GM12878 (cell line): Measurements from ENCODE around the gene STEAP4. TPM values are rescaled to one million over a fixed set of nuclear protein-coding genes. Genes with fewer than 3 reads are reported as not detected.

Source experiments
- ATAC-seq: fragments of 200-7000 bp; cut with Tn5 transposase; 3 replicates; pipeline ENCODE4 v1.9.1; 2020; ENCODE audit warnings: mild to moderate bottlenecking, moderate library complexity
- BruUV-seq: library from RNA; stranded (reverse); fragments of 400-500 nt; replicated peaks from 2 replicates; lab custom pipeline; 2021; lab: Mats Ljungman, UMichigan
- CTCF ChIA-PET: fragments of 300-600 bp; sonication (Branson Sonifier 250); formaldehyde crosslinking; extraction: SDS; loops from one replicate; lab custom pipeline; 2021; ENCODE audit warnings: inconsistent platforms; lab: Yijun Ruan, JAX
- POLR2A ChIA-PET: fragments of 350-600 bp; formaldehyde crosslinking; extraction: SDS; loops from one replicate; lab custom pipeline; 2021; ENCODE audit warnings: inconsistent platforms; lab: Charles Lee
- RAD21 ChIA-PET: fragments of 300-600 bp; sonication (Branson Sonifier 250); formaldehyde crosslinking; loops from one replicate; lab custom pipeline; 2023; ENCODE audit warnings: antibody characterized with exemption; ENCODE audit not compliant: unreplicated experiment; lab: Charles Lee
- SMC1A ChIA-PET: fragments of 300-600 bp; sonication (Branson Sonifier 250); formaldehyde crosslinking; loops from one replicate; lab custom pipeline; 2023; ENCODE audit not compliant: unreplicated experiment, uncharacterized antibody; lab: Charles Lee
- DNase-seq: peaks from one replicate; pipeline ENCODE4 v3.0.0-alpha.2; 2011; ENCODE audit warnings: low read depth, low spot score
- FAIRE-seq: peaks from 3 replicates; lab custom pipeline; 2011; peaks lifted over from hg19 to GRCh38; lab: Jason Lieb, UNC
- H2AFZ ChIP-seq: 2 replicates; pipeline ENCODE4 v1.6.0; 2011; ENCODE audit warnings: low read depth, low read length, control low read depth; ENCODE audit not compliant: control insufficient read depth
- H3K27ac ChIP-seq: 2 replicates; pipeline ENCODE4 v1.5.1; 2011; ENCODE audit warnings: control low read depth; ENCODE audit not compliant: control insufficient read depth, insufficient read depth
- H3K27me3 ChIP-seq, 2 experiments: replicated peaks in 1 of 2; 2 replicates each; pipeline versions ENCODE4 v1.6.0 to v1.6.1; 2011; ENCODE audit warnings: low read length in 1 of 2; ENCODE audit not compliant: control insufficient read depth in 2 of 2, insufficient read depth in 2 of 2
- H3K36me3 ChIP-seq, 2 experiments: 2 replicates each; pipeline ENCODE4 v1.5.1; 2011; ENCODE audit warnings: low read length in 1 of 2; ENCODE audit not compliant: control insufficient read depth in 2 of 2, insufficient read depth in 2 of 2
- H3K4me1 ChIP-seq: 2 replicates; pipeline ENCODE4 v1.6.1; 2011; ENCODE audit warnings: mild to moderate bottlenecking, low read length, moderate library complexity, mixed read lengths; ENCODE audit not compliant: control insufficient read depth, insufficient read depth
- H3K4me2 ChIP-seq: 2 replicates; pipeline ENCODE4 v1.6.0; 2011; ENCODE audit warnings: control low read depth; ENCODE audit not compliant: control insufficient read depth, insufficient read depth
- H3K4me3 ChIP-seq: fragments of 200-600 bp; sonication (generic); 2 replicates; pipeline ENCODE4 v1.5.1; 2016
- H3K79me2 ChIP-seq: 2 replicates; pipeline ENCODE4 v1.6.0; 2011; ENCODE audit warnings: low read length; ENCODE audit not compliant: control insufficient read depth, insufficient read depth
- H3K9ac ChIP-seq: 2 replicates; pipeline ENCODE4 v1.8.0; 2011; ENCODE audit warnings: low read length, control low read depth, mixed read lengths; ENCODE audit not compliant: control insufficient read depth, insufficient read depth
- H3K9me3 ChIP-seq: replicated peaks from 3 replicates; pipeline ENCODE4 v1.5.1; 2011; ENCODE audit warnings: mild to moderate bottlenecking, low read length; ENCODE audit not compliant: control insufficient read depth, insufficient read depth
- H4K20me1 ChIP-seq: 2 replicates; pipeline ENCODE4 v1.6.0; 2011; ENCODE audit not compliant: control insufficient read depth, insufficient read depth
- ATF7 ChIP-seq: fragments of 450-650 bp; IDR thresholded peaks from 2 replicates; pipeline ENCODE4 v1.6.1; 2016; ENCODE audit warnings: low read depth, mild to moderate bottlenecking
- MTA2 ChIP-seq: fragments of 450-650 bp; IDR thresholded peaks from 2 replicates; pipeline ENCODE4 v1.6.1; 2016; ENCODE audit warnings: low read depth, mild to moderate bottlenecking, moderate library complexity
- NR2F1 ChIP-seq: fragments of 450-650 bp; conservative IDR thresholded peaks from 2 replicates; pipeline ENCODE4 v1.6.1; 2017; ENCODE audit warnings: mild to moderate bottlenecking
- SIX5 ChIP-seq: IDR thresholded peaks from 2 replicates; pipeline ENCODE4 v1.6.1; 2011; ENCODE audit warnings: mild to moderate bottlenecking, low read depth, low read length, moderate library complexity; ENCODE audit not compliant: severe bottlenecking
- YY1 ChIP-seq: IDR thresholded peaks from 2 replicates; pipeline ENCODE4 v1.6.1; 2011; ENCODE audit warnings: low read depth, mild to moderate bottlenecking, low read length
- WGBS: methylation state at CpG from one replicate; pipeline ENCODE4 v1.1.6; 2016; ENCODE audit warnings: low lambda C conversion rate; ENCODE audit not compliant: insufficient replicate concordance, insufficient coverage; ENCODE audit errors: missing lambda C conversion rate; 5-methylcytosine and 5-hydroxymethylcytosine counted together
- in situ Hi-C: fragments of 300-500 bp; cut with MboI; formaldehyde crosslinking; loops from 9 replicates; pipeline ENCODE4 v1.14.3; 2018; ENCODE audit warnings: mixed read lengths
- intact Hi-C: fragments of 100-400 bp; cut with micrococcal nuclease; formaldehyde crosslinking; loops from one replicate; pipeline ENCODE4 v1.14.2; 2022; ENCODE audit not compliant: unreplicated experiment
- polyA plus RNA-seq, 11 experiments: library from polyadenylated mRNA; depleted of rRNA in 4 of 11; unstranded in 6 of 11; stranded (reverse) in 5 of 11; fragments of >200 nt; fragmentation: Nextera tagmentation in 4 of 11; fragmentation: Illumina TruSeq in 1 of 11; extraction: Ambion mirVana in 4 of 11; extraction: Trizol in 1 of 11; gene quantifications; 1 replicate in 1 of 11; 2 replicates in 10 of 11; pipeline versions ENCODE4 v1.2.1 to v1.2.3, GENCODE V29; 2011 to 2016; ENCODE audit warnings: inconsistent platforms in 2 of 11, missing spikeins in 2 of 11, low read depth in 1 of 11
- total RNA-seq, 4 experiments: library from RNA; depleted of rRNA in 3 of 4; stranded (reverse); fragments of >200 nt in 3 of 4; fragmentation: Illumina TruSeq in 1 of 4; extraction: Trizol in 1 of 4; gene quantifications; 2 replicates each; pipeline versions ENCODE4 v1.2.1 to v1.2.3, GENCODE V29; 2013 to 2021
- TF ChIP-seq, protein P1 (sequence below): fragments of 450-650 bp; IDR thresholded peaks from 2 replicates; pipeline ENCODE4 v1.6.1; 2017; ENCODE audit warnings: mild to moderate bottlenecking

STEAP4 gene
- total and polyA plus RNA-seq, 10 of the 15 experiments (the other 5 are each of a cell fraction or from before 2014, with no cell fraction given): 0.13 TPM; not detected in 9

DNA sequence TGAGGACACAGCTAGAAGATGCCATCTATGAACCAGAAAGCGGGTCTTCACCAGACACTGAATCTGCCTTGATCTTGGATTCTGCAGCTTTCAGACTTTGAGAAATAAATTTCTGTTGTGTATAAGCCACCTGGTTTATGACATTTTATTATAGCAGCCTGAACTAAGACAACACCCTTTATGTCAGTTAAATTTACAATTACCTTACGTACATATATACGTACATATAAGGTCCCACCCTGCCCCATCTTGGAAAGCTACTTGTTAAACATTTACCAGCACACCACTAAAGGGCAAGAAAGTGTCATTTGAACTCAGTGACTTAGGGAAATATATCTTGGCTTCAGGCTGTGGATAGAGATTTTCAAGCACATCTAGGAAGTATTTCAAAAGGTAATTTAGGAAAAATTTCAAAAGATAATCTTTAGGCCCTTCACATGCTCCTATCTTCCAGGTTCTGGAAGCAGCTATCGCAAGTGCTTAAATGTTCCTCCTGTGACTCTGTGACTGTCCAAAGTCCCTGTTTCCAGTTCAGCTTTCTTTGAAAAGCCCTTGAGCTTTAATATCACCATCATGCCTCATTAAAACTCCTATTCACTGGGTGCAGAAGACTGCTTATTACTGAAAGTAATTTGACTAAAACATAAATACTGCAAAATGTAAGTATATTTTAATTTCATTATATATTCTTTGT lies 77.2 kb downstream of the STEAP4 start (continued):
- TF ChIP-seq, protein P1, sequence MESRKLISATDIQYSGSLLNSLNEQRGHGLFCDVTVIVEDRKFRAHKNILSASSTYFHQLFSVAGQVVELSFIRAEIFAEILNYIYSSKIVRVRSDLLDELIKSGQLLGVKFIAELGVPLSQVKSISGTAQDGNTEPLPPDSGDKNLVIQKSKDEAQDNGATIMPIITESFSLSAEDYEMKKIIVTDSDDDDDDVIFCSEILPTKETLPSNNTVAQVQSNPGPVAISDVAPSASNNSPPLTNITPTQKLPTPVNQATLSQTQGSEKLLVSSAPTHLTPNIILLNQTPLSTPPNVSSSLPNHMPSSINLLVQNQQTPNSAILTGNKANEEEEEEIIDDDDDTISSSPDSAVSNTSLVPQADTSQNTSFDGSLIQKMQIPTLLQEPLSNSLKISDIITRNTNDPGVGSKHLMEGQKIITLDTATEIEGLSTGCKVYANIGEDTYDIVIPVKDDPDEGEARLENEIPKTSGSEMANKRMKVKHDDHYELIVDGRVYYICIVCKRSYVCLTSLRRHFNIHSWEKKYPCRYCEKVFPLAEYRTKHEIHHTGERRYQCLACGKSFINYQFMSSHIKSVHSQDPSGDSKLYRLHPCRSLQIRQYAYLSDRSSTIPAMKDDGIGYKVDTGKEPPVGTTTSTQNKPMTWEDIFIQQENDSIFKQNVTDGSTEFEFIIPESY: no peak
- no peak for TF ChIP-seq ATF7
- TF ChIP-seq SIX5: no peak
- no peak for TF ChIP-seq YY1

DNA sequence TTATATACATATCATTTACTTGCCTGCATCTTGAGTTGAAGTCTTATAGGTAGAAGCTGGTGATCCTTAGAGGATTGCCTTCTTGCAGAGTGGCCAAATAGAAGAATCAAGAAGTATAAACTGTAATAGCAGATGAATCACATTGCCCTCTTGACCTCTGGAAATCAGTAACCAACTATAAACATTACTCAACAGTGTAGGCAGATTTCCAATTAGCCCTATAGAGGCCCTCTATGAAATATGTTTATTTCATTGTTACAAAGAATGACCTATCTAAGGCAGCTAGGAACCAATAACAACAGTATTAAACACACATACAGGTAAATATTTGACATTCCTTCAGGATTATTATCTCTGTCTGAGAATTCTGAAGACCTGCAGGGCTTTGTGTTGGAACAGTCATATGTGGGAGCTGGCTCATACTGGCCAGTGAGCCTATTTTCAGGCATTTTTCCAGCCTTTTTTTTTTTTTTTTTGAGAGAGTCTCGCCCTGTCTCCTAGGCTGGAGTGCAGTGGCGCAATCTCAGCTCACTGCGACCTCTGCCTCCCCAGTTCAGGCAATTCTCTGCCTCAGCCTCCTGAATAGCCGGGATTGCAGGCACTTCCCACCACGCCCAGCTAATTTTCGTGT lies 79.7 kb downstream of the STEAP4 start:
- WGBS: 38% methylated on average over 6 of the region's 6 CpGs
- Histone ChIP-seq H3K4me2 (no peak overlapping the region), H3K4me1 (no peaks in the 10 kb centered on the region), H4K20me1 (no peaks in the 10 kb centered on the region), H3K27ac (no peak overlapping the region), H3K9me3 (no peaks in the 10 kb centered on the region; the same call in 2 of the 3 replicates), H3K36me3 (no peaks in the 10 kb centered on the region), H2AFZ (no peak overlapping the region), H3K4me3 (no peak overlapping the region), H3K27me3 (no peaks in the 10 kb centered on the region), H3K79me2 (no peaks in the 10 kb centered on the region), H3K9ac (no peak overlapping the region)
- peak; percentile 53 for ATAC-seq
- ChIA-PET CTCF (interaction anchor here (0.6 to 1.7 kb wide), 3 partner anchors 16 to 227 kb away, joined by 5 to 8 read pairs (median 5); no protein-coding TSS in a partner anchor), SMC1A (interaction anchor here (0.6 to 1.7 kb wide), 7 partner anchors 15 to 132 kb away, joined by 3 to 5 read pairs (median 3); no protein-coding TSS in a partner anchor), RAD21 (interaction anchor here (2.8 kb wide), 1 partner anchor 16 kb away, joined by 10 read pairs; no protein-coding TSS in a partner anchor), POLR2A (interaction anchor here (1.2 kb wide), 1 partner anchor 19 kb away, joined by 6 read pairs; no protein-coding TSS in a partner anchor)
- no peak for FAIRE-seq
- no peak for TF ChIP-seq MTA2
- peak; percentile 61 for TF ChIP-seq NR2F1
- intact Hi-C loops (no loop called here), in situ Hi-C loops (loop anchor here (25.0 kb wide), 1 partner anchor 610 kb away; no protein-coding TSS in a partner anchor)
- DNase-seq: no peak
- BruUV-seq: no TSS peak
